GM12878 (cell line): ENCODE results near the gene ITGA4.

Source experiments
- BACH1 ChIP-seq: fragments of 450-650 bp; IDR thresholded peaks from 2 replicates; pipeline ENCODE4 v1.6.1; 2017; ENCODE audit warnings: mild to moderate bottlenecking, borderline replicate concordance
- EP300 ChIP-seq, 2 experiments: fragments of 150-350 bp in 1 of 2; IDR thresholded peaks; 2 replicates each; pipeline ENCODE4 v1.6.1; 2011 to 2012; ENCODE audit warnings: low read depth in 2 of 2, low read length in 2 of 2, borderline replicate concordance in 1 of 2, improper control_type of control experiment in 1 of 2, inconsistent platforms in 1 of 2; ENCODE audit not compliant: control insufficient read depth in 1 of 2
- GABPA ChIP-seq: IDR thresholded peaks from 2 replicates; pipeline ENCODE4 v1.6.1; 2014; ENCODE audit warnings: antibody characterized with exemption, low read depth, mild to moderate bottlenecking, inconsistent platforms
- MYC ChIP-seq: IDR thresholded peaks from 2 replicates; pipeline ENCODE4 v1.6.1; 2011; ENCODE audit warnings: mild to moderate bottlenecking, low read length, moderate library complexity, inconsistent platforms; ENCODE audit not compliant: insufficient read depth, insufficient replicate concordance, insufficient read length, severe bottlenecking
- NRF1 ChIP-seq: conservative IDR thresholded peaks from 2 replicates; pipeline ENCODE4 v1.6.1; 2011; ENCODE audit warnings: mild to moderate bottlenecking, low read depth, low read length, improper control_type of control experiment
- POLR2A ChIP-seq: IDR thresholded peaks from 2 replicates; pipeline ENCODE4 v1.6.1; 2011; ENCODE audit warnings: low read depth, mild to moderate bottlenecking, low read length
- SIN3A ChIP-seq: IDR thresholded peaks from 2 replicates; pipeline ENCODE4 v1.6.1; 2012; ENCODE audit warnings: low read depth, low read length, improper control_type of control experiment
- STAT3 ChIP-seq: IDR thresholded peaks from 2 replicates; pipeline ENCODE4 v1.6.1; 2011; ENCODE audit warnings: low read depth, low read length, improper control_type of control experiment
- TAF1 ChIP-seq: IDR thresholded peaks from 2 replicates; pipeline ENCODE4 v1.6.1; 2011; ENCODE audit warnings: mild to moderate bottlenecking, low read depth, low read length, borderline replicate concordance
- TF ChIP-seq, protein P1 (sequence below), 3 experiments: IDR thresholded peaks in 2 of 3; conservative IDR thresholded peaks in 1 of 3; 2 replicates each; pipeline ENCODE4 v1.5.1; 2011; ENCODE audit warnings: low read depth in 3 of 3, low read length in 3 of 3, mild to moderate bottlenecking in 3 of 3, control low read depth in 2 of 3, moderate library complexity in 2 of 3, inconsistent platforms in 1 of 3, mixed read lengths in 1 of 3; ENCODE audit not compliant: control insufficient read depth in 2 of 3, insufficient read depth in 1 of 3; ENCODE audit errors: extremely low read depth in 1 of 3
- TF ChIP-seq, protein P2 (sequence below): fragments of 450-650 bp; IDR thresholded peaks from 2 replicates; pipeline ENCODE4 v1.6.1; 2017; ENCODE audit warnings: mild to moderate bottlenecking
- TF ChIP-seq, protein P3 (sequence below): IDR thresholded peaks from 2 replicates; pipeline ENCODE4 v1.6.1; 2012; ENCODE audit warnings: mild to moderate bottlenecking, low read depth, low read length

DNA sequence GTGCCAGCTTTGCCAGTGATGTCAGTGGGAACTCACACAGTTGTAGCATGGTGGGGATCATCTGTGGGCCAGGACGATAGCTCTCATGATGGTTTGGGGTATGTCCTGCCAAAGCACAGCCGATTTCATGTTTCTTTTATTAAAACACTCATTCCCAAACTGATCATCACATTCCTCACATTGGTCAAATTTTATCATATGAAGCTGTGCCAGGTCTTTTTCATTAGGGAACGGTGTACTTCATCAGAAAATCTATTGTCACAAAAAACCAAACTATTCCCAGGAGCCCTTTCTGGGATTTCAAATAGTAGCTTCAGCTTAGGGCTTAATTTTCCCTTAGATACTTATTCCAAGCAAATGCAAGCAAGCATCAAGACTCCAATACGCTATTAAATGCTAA, 42.0 kb downstream of the ITGA4 start:
- TF ChIP-seq BACH1 (no peak), TAF1 (no peak), POLR2A (no peak), MYC (no peak), SIN3A (no peak), EP300 (IDR thresholded peaks at IDR 0.05; ENCODE audit: borderline replicate concordance in 1 of 2, control insufficient read depth in 1 of 2, low read depth in 2 of 2, low read length in 2 of 2) (no peak), NRF1 (no peak), STAT3 (no peak), GABPA (no peak)
- TF ChIP-seq, protein P1, sequence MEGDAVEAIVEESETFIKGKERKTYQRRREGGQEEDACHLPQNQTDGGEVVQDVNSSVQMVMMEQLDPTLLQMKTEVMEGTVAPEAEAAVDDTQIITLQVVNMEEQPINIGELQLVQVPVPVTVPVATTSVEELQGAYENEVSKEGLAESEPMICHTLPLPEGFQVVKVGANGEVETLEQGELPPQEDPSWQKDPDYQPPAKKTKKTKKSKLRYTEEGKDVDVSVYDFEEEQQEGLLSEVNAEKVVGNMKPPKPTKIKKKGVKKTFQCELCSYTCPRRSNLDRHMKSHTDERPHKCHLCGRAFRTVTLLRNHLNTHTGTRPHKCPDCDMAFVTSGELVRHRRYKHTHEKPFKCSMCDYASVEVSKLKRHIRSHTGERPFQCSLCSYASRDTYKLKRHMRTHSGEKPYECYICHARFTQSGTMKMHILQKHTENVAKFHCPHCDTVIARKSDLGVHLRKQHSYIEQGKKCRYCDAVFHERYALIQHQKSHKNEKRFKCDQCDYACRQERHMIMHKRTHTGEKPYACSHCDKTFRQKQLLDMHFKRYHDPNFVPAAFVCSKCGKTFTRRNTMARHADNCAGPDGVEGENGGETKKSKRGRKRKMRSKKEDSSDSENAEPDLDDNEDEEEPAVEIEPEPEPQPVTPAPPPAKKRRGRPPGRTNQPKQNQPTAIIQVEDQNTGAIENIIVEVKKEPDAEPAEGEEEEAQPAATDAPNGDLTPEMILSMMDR (IDR thresholded peaks at IDR 0.05 in 2 of 3, conservative IDR thresholded peaks at IDR 0.05 in 1 of 3; ENCODE audit: control insufficient read depth in 2 of 3, extremely low read depth in 1 of 3, insufficient read depth in 1 of 3, low read depth in 3 of 3, low read length in 3 of 3), result no peak
- TF ChIP-seq, protein P2, sequence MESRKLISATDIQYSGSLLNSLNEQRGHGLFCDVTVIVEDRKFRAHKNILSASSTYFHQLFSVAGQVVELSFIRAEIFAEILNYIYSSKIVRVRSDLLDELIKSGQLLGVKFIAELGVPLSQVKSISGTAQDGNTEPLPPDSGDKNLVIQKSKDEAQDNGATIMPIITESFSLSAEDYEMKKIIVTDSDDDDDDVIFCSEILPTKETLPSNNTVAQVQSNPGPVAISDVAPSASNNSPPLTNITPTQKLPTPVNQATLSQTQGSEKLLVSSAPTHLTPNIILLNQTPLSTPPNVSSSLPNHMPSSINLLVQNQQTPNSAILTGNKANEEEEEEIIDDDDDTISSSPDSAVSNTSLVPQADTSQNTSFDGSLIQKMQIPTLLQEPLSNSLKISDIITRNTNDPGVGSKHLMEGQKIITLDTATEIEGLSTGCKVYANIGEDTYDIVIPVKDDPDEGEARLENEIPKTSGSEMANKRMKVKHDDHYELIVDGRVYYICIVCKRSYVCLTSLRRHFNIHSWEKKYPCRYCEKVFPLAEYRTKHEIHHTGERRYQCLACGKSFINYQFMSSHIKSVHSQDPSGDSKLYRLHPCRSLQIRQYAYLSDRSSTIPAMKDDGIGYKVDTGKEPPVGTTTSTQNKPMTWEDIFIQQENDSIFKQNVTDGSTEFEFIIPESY, result no peak
- TF ChIP-seq, protein P3, sequence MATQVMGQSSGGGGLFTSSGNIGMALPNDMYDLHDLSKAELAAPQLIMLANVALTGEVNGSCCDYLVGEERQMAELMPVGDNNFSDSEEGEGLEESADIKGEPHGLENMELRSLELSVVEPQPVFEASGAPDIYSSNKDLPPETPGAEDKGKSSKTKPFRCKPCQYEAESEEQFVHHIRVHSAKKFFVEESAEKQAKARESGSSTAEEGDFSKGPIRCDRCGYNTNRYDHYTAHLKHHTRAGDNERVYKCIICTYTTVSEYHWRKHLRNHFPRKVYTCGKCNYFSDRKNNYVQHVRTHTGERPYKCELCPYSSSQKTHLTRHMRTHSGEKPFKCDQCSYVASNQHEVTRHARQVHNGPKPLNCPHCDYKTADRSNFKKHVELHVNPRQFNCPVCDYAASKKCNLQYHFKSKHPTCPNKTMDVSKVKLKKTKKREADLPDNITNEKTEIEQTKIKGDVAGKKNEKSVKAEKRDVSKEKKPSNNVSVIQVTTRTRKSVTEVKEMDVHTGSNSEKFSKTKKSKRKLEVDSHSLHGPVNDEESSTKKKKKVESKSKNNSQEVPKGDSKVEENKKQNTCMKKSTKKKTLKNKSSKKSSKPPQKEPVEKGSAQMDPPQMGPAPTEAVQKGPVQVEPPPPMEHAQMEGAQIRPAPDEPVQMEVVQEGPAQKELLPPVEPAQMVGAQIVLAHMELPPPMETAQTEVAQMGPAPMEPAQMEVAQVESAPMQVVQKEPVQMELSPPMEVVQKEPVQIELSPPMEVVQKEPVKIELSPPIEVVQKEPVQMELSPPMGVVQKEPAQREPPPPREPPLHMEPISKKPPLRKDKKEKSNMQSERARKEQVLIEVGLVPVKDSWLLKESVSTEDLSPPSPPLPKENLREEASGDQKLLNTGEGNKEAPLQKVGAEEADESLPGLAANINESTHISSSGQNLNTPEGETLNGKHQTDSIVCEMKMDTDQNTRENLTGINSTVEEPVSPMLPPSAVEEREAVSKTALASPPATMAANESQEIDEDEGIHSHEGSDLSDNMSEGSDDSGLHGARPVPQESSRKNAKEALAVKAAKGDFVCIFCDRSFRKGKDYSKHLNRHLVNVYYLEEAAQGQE, result no peak
